ENCODE results near the gene SUMO3. TPM values are rescaled to one million over a fixed set of nuclear protein-coding genes. Genes with fewer than 3 reads are reported as not detected.

The SUMO3 gene
- total and polyA plus RNA-seq, 2 donors (not counting 1 experiment from before 2014, with no cell fraction given): 96.3 to 190 TPM

- no peak for TF ChIP-seq CTCF (conservative IDR thresholded peaks at IDR 0.05 in 1 of 2, IDR thresholded peaks at IDR 0.05 in 1 of 2; ENCODE audit: low read depth in 1 of 2, low read length in 2 of 2)
- no peak overlapping the region for H3K4me2 ChIP-seq (ENCODE audit: extremely low read depth, insufficient read depth, low read length)
- no peaks in the 10 kb centered on the region for H3K36me3 ChIP-seq (ENCODE audit: control insufficient read depth, insufficient read depth, low read length)
- DNase-seq (ENCODE audit: low read depth in 2 of 2): no peak
- no peaks in the 10 kb centered on the region for H4K20me1 ChIP-seq (ENCODE audit: control insufficient read depth, extremely low read depth, insufficient read depth, low read length)
- H3K27me3 ChIP-seq (ENCODE audit: control insufficient read depth, insufficient read depth, low read length): no peaks in the 10 kb centered on the region
- H3K27ac ChIP-seq (ENCODE audit: insufficient read depth, low read length): no peak overlapping the region
- H3K4me3 ChIP-seq (replicated peaks in 1 of 4; ENCODE audit: control extremely low read depth in 1 of 4, insufficient read depth in 1 of 4, low read depth in 3 of 4, low read length in 4 of 4): no peak overlapping the region
- no peaks in the 10 kb centered on the region for H3K79me2 ChIP-seq (ENCODE audit: control insufficient read depth, insufficient read depth, low read length)
- H2AFZ ChIP-seq (ENCODE audit: low read length): no peak overlapping the region
- no peak overlapping the region for H3K9ac ChIP-seq (ENCODE audit: insufficient read depth, low read length)
- no peaks in the 10 kb centered on the region for H3K4me1 ChIP-seq (ENCODE audit: control insufficient read depth, extremely low read depth, insufficient read depth, low read length)
- H3K9me3 ChIP-seq (ENCODE audit: control insufficient read depth, insufficient read depth, low read depth, low read length): no peaks in the 10 kb centered on the region
These were observed 55.4 kb downstream of the SUMO3 start for GRCh38 chr21:44762221-44763049.

- Histone ChIP-seq H3K4me1 (ENCODE audit: control insufficient read depth, extremely low read depth, insufficient read depth, low read length) (no peaks in the 10 kb centered on the region), H3K9ac (ENCODE audit: insufficient read depth, low read length) (no peak overlapping the region), H4K20me1 (ENCODE audit: control insufficient read depth, extremely low read depth, insufficient read depth, low read length) (no peaks in the 10 kb centered on the region), H3K4me3 (replicated peaks in 1 of 4; ENCODE audit: control extremely low read depth in 1 of 4, insufficient read depth in 1 of 4, low read depth in 3 of 4, low read length in 4 of 4) (no peak overlapping the region), H3K36me3 (ENCODE audit: control insufficient read depth, insufficient read depth, low read length) (no peaks in the 10 kb centered on the region), H3K4me2 (ENCODE audit: extremely low read depth, insufficient read depth, low read length) (no peak overlapping the region), H3K27me3 (ENCODE audit: control insufficient read depth, insufficient read depth, low read length) (no peaks in the 10 kb centered on the region), H3K79me2 (ENCODE audit: control insufficient read depth, insufficient read depth, low read length) (no peaks in the 10 kb centered on the region), H3K9me3 (ENCODE audit: control insufficient read depth, insufficient read depth, low read depth, low read length) (no peaks in the 10 kb centered on the region), H2AFZ (ENCODE audit: low read length) (no peak overlapping the region), H3K27ac (ENCODE audit: insufficient read depth, low read length) (no peak overlapping the region)
- no peak for DNase-seq (ENCODE audit: low read depth in 2 of 2)
- no peak for TF ChIP-seq CTCF (conservative IDR thresholded peaks at IDR 0.05 in 1 of 2, IDR thresholded peaks at IDR 0.05 in 1 of 2; ENCODE audit: low read depth in 1 of 2, low read length in 2 of 2)
- no peak for TF ChIP-seq EZH2 (IDR thresholded peaks at IDR 0.05; ENCODE audit: low read length, missing control alignments)
These were observed 56.1 kb downstream of the SUMO3 start for GRCh38 chr21:44761747-44762208.

- DNase-seq (ENCODE audit: low read depth in 2 of 2): no peak
- Histone ChIP-seq H3K4me1 (ENCODE audit: control insufficient read depth, extremely low read depth, insufficient read depth, low read length) (no peaks in the 10 kb centered on the region), H3K9ac (ENCODE audit: insufficient read depth, low read length) (no peak overlapping the region), H3K4me3 (replicated peaks in 1 of 4; ENCODE audit: control extremely low read depth in 1 of 4, insufficient read depth in 1 of 4, low read depth in 3 of 4, low read length in 4 of 4) (no peak overlapping the region), H3K27ac (ENCODE audit: insufficient read depth, low read length) (no peak overlapping the region), H3K27me3 (ENCODE audit: control insufficient read depth, insufficient read depth, low read length) (no peaks in the 10 kb centered on the region), H2AFZ (ENCODE audit: low read length) (no peak overlapping the region), H3K79me2 (ENCODE audit: control insufficient read depth, insufficient read depth, low read length) (no peaks in the 10 kb centered on the region), H4K20me1 (ENCODE audit: control insufficient read depth, extremely low read depth, insufficient read depth, low read length) (no peaks in the 10 kb centered on the region), H3K9me3 (ENCODE audit: control insufficient read depth, insufficient read depth, low read depth, low read length) (no peaks in the 10 kb centered on the region), H3K4me2 (ENCODE audit: extremely low read depth, insufficient read depth, low read length) (no peak overlapping the region), H3K36me3 (ENCODE audit: control insufficient read depth, insufficient read depth, low read length) (no peaks in the 10 kb centered on the region)
- no peak for TF ChIP-seq EZH2 (IDR thresholded peaks at IDR 0.05; ENCODE audit: low read length, missing control alignments)
- TF ChIP-seq CTCF (conservative IDR thresholded peaks at IDR 0.05 in 1 of 2, IDR thresholded peaks at IDR 0.05 in 1 of 2; ENCODE audit: low read depth in 1 of 2, low read length in 2 of 2): no peak
These were observed 56.7 kb downstream of the SUMO3 start for GRCh38 chr21:44761011-44761729.

Measured in fibroblast of lung (primary cell).